Measurements from ENCODE around the gene NANOG.
"Not testable (repeated sequence)": the region's sequence is repeated elsewhere in the genome, so short reads cannot be mapped to it uniquely, and the experiment has no call there.

Gene NANOG

GRCh38 chr12:7788884-7789528 lies at the start of gene NANOG:
NANOG (plus strand) TSS chr12:7789402; CDS start chr12:7789615, 213 bp downstream.
- not testable (repeated sequence) for DNase-seq (ENCODE audit: low read depth)

- no peak for DNase-seq (ENCODE audit: low read depth)
Measured at GRCh38 chr12:7747246-7747645, 42.0 kb upstream of the NANOG start, which contains the start of gene CLEC4C. CLEC4C (minus strand) TSS chr12:7747375; CDS start chr12:7747348, 27 bp downstream.

- no peak for DNase-seq (ENCODE audit: low read depth)
Measured at GRCh38 chr12:7748852-7749251, 40.4 kb upstream of the NANOG start.

GRCh38 chr12:7749442-7749841 lies 39.8 kb upstream of the NANOG start:
- DNase-seq (ENCODE audit: low read depth) = no peak

- no peak for DNase-seq (ENCODE audit: low read depth)
Measured at GRCh38 chr12:7750350-7750749, 38.9 kb upstream of the NANOG start.

- no peak for DNase-seq (ENCODE audit: low read depth)
Measured at GRCh38 chr12:7751394-7751793, 37.8 kb upstream of the NANOG start.

GRCh38 chr12:7751941-7752922 lies 37.0 kb upstream of the NANOG start:
- DNase-seq (ENCODE audit: low read depth) = not testable (repeated sequence)

- not testable (repeated sequence) for DNase-seq (ENCODE audit: low read depth)
Measured at GRCh38 chr12:7755668-7756067, 33.5 kb upstream of the NANOG start.

GRCh38 chr12:7756993-7757392 lies 32.2 kb upstream of the NANOG start:
- no peak for DNase-seq (ENCODE audit: low read depth)

GRCh38 chr12:7758766-7759140 lies 30.4 kb upstream of the NANOG start:
- no peak for DNase-seq (ENCODE audit: low read depth)

- DNase-seq (ENCODE audit: low read depth) = no peak
Measured at GRCh38 chr12:7769999-7770398, 19.2 kb upstream of the NANOG start.

GRCh38 chr12:7781274-7781673 lies 7.9 kb upstream of the NANOG start:
- DNase-seq (ENCODE audit: low read depth) = no peak

GRCh38 chr12:7782055-7782454 lies 7.1 kb upstream of the NANOG start:
- DNase-seq (ENCODE audit: low read depth) = no peak

GRCh38 chr12:7783433-7783832 lies 5.8 kb upstream of the NANOG start:
- not testable (repeated sequence) for DNase-seq (ENCODE audit: low read depth)

GRCh38 chr12:7784701-7785100 lies 4.5 kb upstream of the NANOG start:
- DNase-seq (ENCODE audit: low read depth) = no peak

- DNase-seq (ENCODE audit: low read depth) = no peak
Measured at GRCh38 chr12:7787574-7788293, 1.5 kb upstream of the NANOG start.

GRCh38 chr12:7788294-7788660 lies 925 bp upstream of the NANOG start:
- DNase-seq (ENCODE audit: low read depth) = no peak

- no peak for DNase-seq (ENCODE audit: low read depth)
Measured at GRCh38 chr12:7793211-7793610, 4.0 kb downstream of the NANOG start.

- not testable (repeated sequence) for DNase-seq (ENCODE audit: low read depth)
Measured at GRCh38 chr12:7797269-7797668, 8.1 kb downstream of the NANOG start.

GRCh38 chr12:7797698-7798398 lies 8.6 kb downstream of the NANOG start:
- DNase-seq (ENCODE audit: low read depth) = no peak

- not testable (repeated sequence) for DNase-seq (ENCODE audit: low read depth)
Measured at GRCh38 chr12:7798750-7799308, 9.6 kb downstream of the NANOG start.
